K562 (cell line): ENCODE results near the gene PDRG1. TPM values are rescaled to one million over a fixed set of nuclear protein-coding genes. Genes with fewer than 3 reads are reported as not detected.

Experiments
- CCAR2 ChIP-seq: fragments of 200-400 bp; formaldehyde crosslinking; IDR thresholded peaks from 2 replicates; pipeline ENCODE4 v1.6.1; 2017; ENCODE audit warnings: mild to moderate bottlenecking, low read depth, low read length
- CXXC5 ChIP-seq: fragments of 250-450 bp; sonication (Bioruptor Pico); IDR thresholded peaks from 2 replicates; pipeline ENCODE4 v1.8.0; 2022; ENCODE audit warnings: inconsistent platforms, mild to moderate bottlenecking, moderate library complexity
- KDM4B ChIP-seq, 2 experiments: fragments of 450-650 bp in 1 of 2; sonication (generic) in 1 of 2; IDR thresholded peaks; 2 replicates each; pipeline ENCODE4 v1.6.1; 2016 to 2017; ENCODE audit warnings: borderline replicate concordance in 2 of 2, antibody characterized with exemption in 1 of 2, low read depth in 1 of 2, mild to moderate bottlenecking in 1 of 2
- MAFG ChIP-seq: fragments of 450-650 bp; conservative IDR thresholded peaks from 2 replicates; pipeline ENCODE4 v1.6.1; 2016; ENCODE audit warnings: missing genetic modification characterization, missing compliant biosample characterization
- MYBL2 ChIP-seq, 2 experiments: fragments of 450-650 bp in 1 of 2; sonication (generic) in 1 of 2; formaldehyde crosslinking in 1 of 2; IDR thresholded peaks; 2 replicates each; pipeline versions ENCODE4 v1.6.1 to v1.8.1; 2017 to 2022; ENCODE audit warnings: borderline replicate concordance in 1 of 2, inconsistent platforms in 1 of 2, low read depth in 1 of 2, mild to moderate bottlenecking in 1 of 2, missing genetic modification reagents in 1 of 2, moderate library complexity in 1 of 2
- RBM25 ChIP-seq: fragments of 200-400 bp; formaldehyde crosslinking; IDR thresholded peaks from 2 replicates; pipeline ENCODE4 v1.6.1; 2018; ENCODE audit warnings: low read length, low read depth, moderate library complexity; ENCODE audit not compliant: severe bottlenecking
- TOE1 ChIP-seq, 2 experiments: fragments of 450-650 bp in 1 of 2; sonication (generic) in 1 of 2; formaldehyde crosslinking in 1 of 2; IDR thresholded peaks; 2 replicates each; pipeline versions ENCODE4 v1.7.1 to v1.8.0; 2016 to 2022; ENCODE audit warnings: borderline replicate concordance in 2 of 2, mild to moderate bottlenecking in 2 of 2, antibody characterized with exemption in 1 of 2, inconsistent platforms in 1 of 2, low read depth in 1 of 2, missing genetic modification reagents in 1 of 2, moderate library complexity in 1 of 2
- ZBTB17 ChIP-seq: fragments of 450-650 bp; formaldehyde crosslinking; IDR thresholded peaks from 2 replicates; pipeline ENCODE4 v1.4.0; 2020; ENCODE audit warnings: mild to moderate bottlenecking
- ZNF124 ChIP-seq: sonication (generic); formaldehyde crosslinking; IDR thresholded peaks from 2 replicates; pipeline ENCODE4 v1.8.1; 2022; ENCODE audit warnings: missing genetic modification reagents
- ZNF197 ChIP-seq: fragments of 200-800 bp; sonication (Bioruptor generic); IDR thresholded peaks from 2 replicates; pipeline ENCODE4 v1.6.1; 2016; ENCODE audit warnings: low read depth, missing genetic modification characterization, missing compliant biosample characterization
- ZNF75A ChIP-seq: fragments of 450-650 bp; formaldehyde crosslinking; IDR thresholded peaks from 2 replicates; pipeline ENCODE4 v1.4.0; 2020; ENCODE audit warnings: mild to moderate bottlenecking
- polyA plus RNA-seq, 8 experiments: library from polyadenylated mRNA; depleted of rRNA in 4 of 8; stranded (reverse) in 5 of 8; unstranded in 3 of 8; fragments of >200 nt; fragmentation: Nextera tagmentation in 2 of 8; fragmentation: Illumina TruSeq in 1 of 8; extraction: Ambion mirVana in 2 of 8; extraction: Trizol in 1 of 8; gene quantifications; 2 replicates each; pipeline versions ENCODE4 v1.2.1 to v1.2.3, GENCODE V29; 2011 to 2014; ENCODE audit warnings: inconsistent platforms in 1 of 8, missing spikeins in 1 of 8
- total RNA-seq, 7 experiments: library from RNA; depleted of rRNA in 6 of 7; stranded (reverse); fragments of >200 nt in 6 of 7; fragmentation: Illumina TruSeq in 2 of 7; extraction: Trizol in 2 of 7; gene quantifications; 2 replicates each; pipeline versions ENCODE4 v1.2.1 to v1.2.3, GENCODE V29; 2011 to 2021; ENCODE audit warnings: low replicate concordance in 1 of 7
- TF ChIP-seq, protein P1 (sequence below): fragments of 450-650 bp; IDR thresholded peaks from 2 replicates; pipeline ENCODE4 v1.7.1; 2018; ENCODE audit warnings: mild to moderate bottlenecking, low read depth; ENCODE audit not compliant: partially characterized antibody
- TF ChIP-seq, protein P2 (sequence below): fragments of 450-650 bp; formaldehyde crosslinking; IDR thresholded peaks from 2 replicates; pipeline ENCODE4 v1.4.0; 2020; ENCODE audit warnings: mild to moderate bottlenecking, mixed read lengths
- TF ChIP-seq, protein P3 (sequence below), 2 experiments: IDR thresholded peaks; 2 replicates each; pipeline ENCODE4 v1.6.1; 2011; ENCODE audit warnings: borderline replicate concordance in 1 of 2, control low read depth in 1 of 2, low read depth in 1 of 2, low read length in 1 of 2, mild to moderate bottlenecking in 1 of 2, mixed read lengths in 1 of 2, moderate library complexity in 1 of 2; ENCODE audit not compliant: insufficient read depth in 1 of 2, insufficient read length in 1 of 2, poor library complexity in 1 of 2, severe bottlenecking in 1 of 2; ENCODE audit errors: extremely low read depth in 1 of 2
- TF ChIP-seq, protein P4 (sequence below): IDR thresholded peaks from 3 replicates; pipeline ENCODE4 v1.6.1; 2011; ENCODE audit warnings: borderline replicate concordance, mild to moderate bottlenecking; ENCODE audit not compliant: insufficient read length, insufficient read depth
- TF ChIP-seq, protein P5 (sequence below): sonication (generic); formaldehyde crosslinking; IDR thresholded peaks from 2 replicates; pipeline ENCODE4 v1.5.0; 2020; ENCODE audit warnings: missing genetic modification reagents

The PDRG1 gene
- total and polyA plus RNA-seq, 9 of the 15 experiments (the other 6 are each of a cell fraction or from before 2014, with no cell fraction given): 12.6 to 58.6 (median 26.1) TPM

DNA sequence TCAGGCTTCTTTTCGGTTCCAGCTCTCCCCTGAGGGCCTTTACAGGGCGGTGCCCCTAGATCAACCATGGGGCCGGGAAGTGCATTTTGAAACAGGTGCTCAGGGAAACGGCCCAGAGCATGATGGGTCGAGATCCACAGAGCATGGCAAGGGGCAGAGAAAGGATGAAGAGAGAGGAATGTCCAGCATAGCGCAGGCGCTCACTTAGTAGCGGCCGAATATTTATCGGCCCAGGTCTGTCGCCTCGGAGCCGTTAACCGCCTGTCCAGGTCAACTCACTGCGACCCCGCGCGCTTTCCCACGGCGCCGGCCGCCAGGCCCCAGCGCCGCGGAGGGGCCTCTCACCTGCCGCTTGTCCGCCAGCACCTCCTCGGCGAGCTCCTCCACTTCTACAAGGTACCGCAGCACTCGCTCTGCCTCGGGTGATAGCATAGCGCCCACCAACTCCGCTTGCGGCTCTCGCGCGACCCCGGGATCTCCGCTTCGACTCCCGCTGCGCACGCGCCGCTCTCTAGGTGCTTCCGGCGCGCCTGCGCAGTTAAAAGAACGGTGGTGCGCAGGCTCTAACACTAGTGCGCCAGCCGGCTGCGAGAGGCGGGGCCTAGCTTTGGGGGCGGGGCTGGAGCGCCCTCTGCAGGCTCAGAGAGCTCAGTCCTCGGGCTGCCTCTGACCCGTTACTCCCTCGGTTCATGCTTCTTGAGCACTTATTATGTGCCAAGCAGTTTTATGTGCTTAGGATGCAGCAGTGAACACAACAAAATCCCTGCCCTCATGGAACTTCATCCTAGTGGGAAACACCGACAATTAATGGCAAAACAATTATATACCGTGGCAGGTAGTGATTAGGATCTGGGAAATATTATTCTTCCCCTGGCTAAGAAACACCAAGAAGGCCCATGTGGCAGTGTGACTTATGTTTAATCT, at the start of gene PDRG1 (continued):
- TF ChIP-seq, protein P1, sequence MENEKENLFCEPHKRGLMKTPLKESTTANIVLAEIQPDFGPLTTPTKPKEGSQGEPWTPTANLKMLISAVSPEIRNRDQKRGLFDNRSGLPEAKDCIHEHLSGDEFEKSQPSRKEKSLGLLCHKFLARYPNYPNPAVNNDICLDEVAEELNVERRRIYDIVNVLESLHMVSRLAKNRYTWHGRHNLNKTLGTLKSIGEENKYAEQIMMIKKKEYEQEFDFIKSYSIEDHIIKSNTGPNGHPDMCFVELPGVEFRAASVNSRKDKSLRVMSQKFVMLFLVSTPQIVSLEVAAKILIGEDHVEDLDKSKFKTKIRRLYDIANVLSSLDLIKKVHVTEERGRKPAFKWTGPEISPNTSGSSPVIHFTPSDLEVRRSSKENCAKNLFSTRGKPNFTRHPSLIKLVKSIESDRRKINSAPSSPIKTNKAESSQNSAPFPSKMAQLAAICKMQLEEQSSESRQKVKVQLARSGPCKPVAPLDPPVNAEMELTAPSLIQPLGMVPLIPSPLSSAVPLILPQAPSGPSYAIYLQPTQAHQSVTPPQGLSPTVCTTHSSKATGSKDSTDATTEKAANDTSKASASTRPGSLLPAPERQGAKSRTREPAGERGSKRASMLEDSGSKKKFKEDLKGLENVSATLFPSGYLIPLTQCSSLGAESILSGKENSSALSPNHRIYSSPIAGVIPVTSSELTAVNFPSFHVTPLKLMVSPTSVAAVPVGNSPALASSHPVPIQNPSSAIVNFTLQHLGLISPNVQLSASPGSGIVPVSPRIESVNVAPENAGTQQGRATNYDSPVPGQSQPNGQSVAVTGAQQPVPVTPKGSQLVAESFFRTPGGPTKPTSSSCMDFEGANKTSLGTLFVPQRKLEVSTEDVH: no peak
- TF ChIP-seq MAFG: no peak
- no peak for TF ChIP-seq ZNF124 (CRISPR knock-in tag)
- peak; percentile 64 for TF ChIP-seq ZBTB17 (CRISPR knock-in tag)
- TF ChIP-seq TOE1 (IDR thresholded peaks at IDR 0.05; ENCODE audit: borderline replicate concordance): no peak
- TF ChIP-seq TOE1 (CRISPR knock-in tag; IDR thresholded peaks at IDR 0.05; ENCODE audit: borderline replicate concordance, low read depth): no peak
- TF ChIP-seq, protein P2, sequence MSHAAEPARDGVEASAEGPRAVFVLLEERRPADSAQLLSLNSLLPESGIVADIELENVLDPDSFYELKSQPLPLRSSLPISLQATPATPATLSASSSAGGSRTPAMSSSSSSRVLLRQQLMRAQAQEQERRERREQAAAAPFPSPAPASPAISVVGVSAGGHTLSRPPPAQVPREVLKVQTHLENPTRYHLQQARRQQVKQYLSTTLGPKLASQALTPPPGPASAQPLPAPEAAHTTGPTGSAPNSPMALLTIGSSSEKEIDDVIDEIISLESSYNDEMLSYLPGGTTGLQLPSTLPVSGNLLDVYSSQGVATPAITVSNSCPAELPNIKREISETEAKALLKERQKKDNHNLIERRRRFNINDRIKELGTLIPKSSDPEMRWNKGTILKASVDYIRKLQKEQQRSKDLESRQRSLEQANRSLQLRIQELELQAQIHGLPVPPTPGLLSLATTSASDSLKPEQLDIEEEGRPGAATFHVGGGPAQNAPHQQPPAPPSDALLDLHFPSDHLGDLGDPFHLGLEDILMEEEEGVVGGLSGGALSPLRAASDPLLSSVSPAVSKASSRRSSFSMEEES (CRISPR knock-in tag): no peak
- TF ChIP-seq, protein P3, sequence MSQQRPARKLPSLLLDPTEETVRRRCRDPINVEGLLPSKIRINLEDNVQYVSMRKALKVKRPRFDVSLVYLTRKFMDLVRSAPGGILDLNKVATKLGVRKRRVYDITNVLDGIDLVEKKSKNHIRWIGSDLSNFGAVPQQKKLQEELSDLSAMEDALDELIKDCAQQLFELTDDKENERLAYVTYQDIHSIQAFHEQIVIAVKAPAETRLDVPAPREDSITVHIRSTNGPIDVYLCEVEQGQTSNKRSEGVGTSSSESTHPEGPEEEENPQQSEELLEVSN (IDR thresholded peaks at IDR 0.05; ENCODE audit: borderline replicate concordance in 1 of 2, extremely low read depth in 1 of 2, insufficient read depth in 1 of 2, insufficient read length in 1 of 2, low read depth in 1 of 2, low read length in 1 of 2, poor library complexity in 1 of 2, severe bottlenecking in 1 of 2): peak; percentile 78 to 85
- TF ChIP-seq, protein P4, sequence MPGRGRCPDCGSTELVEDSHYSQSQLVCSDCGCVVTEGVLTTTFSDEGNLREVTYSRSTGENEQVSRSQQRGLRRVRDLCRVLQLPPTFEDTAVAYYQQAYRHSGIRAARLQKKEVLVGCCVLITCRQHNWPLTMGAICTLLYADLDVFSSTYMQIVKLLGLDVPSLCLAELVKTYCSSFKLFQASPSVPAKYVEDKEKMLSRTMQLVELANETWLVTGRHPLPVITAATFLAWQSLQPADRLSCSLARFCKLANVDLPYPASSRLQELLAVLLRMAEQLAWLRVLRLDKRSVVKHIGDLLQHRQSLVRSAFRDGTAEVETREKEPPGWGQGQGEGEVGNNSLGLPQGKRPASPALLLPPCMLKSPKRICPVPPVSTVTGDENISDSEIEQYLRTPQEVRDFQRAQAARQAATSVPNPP: no peak
- peak; percentile 78 for TF ChIP-seq RBM25
- TF ChIP-seq, protein P5, sequence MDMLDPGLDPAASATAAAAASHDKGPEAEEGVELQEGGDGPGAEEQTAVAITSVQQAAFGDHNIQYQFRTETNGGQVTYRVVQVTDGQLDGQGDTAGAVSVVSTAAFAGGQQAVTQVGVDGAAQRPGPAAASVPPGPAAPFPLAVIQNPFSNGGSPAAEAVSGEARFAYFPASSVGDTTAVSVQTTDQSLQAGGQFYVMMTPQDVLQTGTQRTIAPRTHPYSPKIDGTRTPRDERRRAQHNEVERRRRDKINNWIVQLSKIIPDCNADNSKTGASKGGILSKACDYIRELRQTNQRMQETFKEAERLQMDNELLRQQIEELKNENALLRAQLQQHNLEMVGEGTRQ (CRISPR knock-in tag): no peak
- no peak for TF ChIP-seq CCAR2
- TF ChIP-seq MYBL2 (IDR thresholded peaks at IDR 0.05; ENCODE audit: low read depth): peak; percentile 8; the same call in 1 of the 2 replicates
- TF ChIP-seq MYBL2 (CRISPR knock-in tag; IDR thresholded peaks at IDR 0.05; ENCODE audit: borderline replicate concordance): no peak
- no peak for TF ChIP-seq ZNF197 (CRISPR knock-in tag)
- TF ChIP-seq KDM4B (IDR thresholded peaks at IDR 0.05; ENCODE audit: borderline replicate concordance in 2 of 2, low read depth in 1 of 2): 0 out of 4 replicates have a peak, but pooled peaks of 1 of the 2 experiments have one; percentile 26
- TF ChIP-seq CXXC5 (CRISPR knock-in tag): peak; percentile 96
- no peak for TF ChIP-seq ZNF75A (CRISPR knock-in tag)
